ENCODE data around the gene SLC28A2.
"Not testable (repeated sequence)": the region's sequence is repeated elsewhere in the genome, so short reads cannot be mapped to it uniquely, and the experiment has no call there.

Gene SLC28A2

GRCh38 chr15:45262906-45263461, 10.9 kb downstream of the SLC28A2 start:
- no peak for DNase-seq (ENCODE audit: low read depth in 2 of 2, low spot score in 1 of 2)

DNA sequence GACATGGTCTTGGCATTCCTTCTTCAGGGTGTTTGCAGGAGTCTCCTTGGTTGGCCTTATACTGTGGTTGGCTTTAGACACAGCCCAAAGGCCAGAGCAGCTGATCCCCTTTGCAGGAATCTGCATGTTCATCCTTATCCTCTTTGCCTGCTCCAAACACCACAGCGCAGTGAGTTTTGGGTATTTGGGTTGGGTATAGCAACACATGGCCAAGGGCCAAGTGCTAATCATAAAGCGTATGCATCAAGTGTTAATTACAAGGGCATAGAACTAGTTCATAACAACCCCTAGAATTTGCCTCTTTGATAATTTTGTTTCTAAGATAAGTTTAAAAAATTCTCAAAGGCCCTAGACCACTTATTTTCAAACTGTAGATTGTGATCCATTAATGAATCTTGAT, 11.8 kb downstream of the SLC28A2 start:
- no peak for DNase-seq (ENCODE audit: low read depth in 2 of 2, low spot score in 1 of 2)

DNA sequence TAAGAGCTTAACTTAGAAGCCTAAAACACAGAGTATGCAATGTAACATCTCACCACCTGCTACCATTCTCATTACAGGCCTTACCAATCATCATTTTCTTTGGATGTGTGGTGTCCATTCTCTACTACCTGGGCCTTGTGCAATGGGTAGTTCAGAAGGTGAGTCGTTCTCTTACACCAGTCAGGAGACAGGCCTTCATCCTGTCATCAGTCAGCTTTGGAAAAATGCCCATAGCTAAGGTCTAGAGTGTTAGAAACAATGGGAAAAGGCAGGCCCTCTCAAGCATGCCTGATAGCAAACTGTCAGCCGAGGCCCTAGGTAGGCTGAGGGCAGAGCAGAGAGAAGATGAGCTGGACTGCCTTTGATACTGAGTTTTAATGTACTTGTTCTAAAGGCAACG, 13.5 kb downstream of the SLC28A2 start:
- DNase-seq (ENCODE audit: low read depth in 2 of 2, low spot score in 1 of 2): no peak

DNA sequence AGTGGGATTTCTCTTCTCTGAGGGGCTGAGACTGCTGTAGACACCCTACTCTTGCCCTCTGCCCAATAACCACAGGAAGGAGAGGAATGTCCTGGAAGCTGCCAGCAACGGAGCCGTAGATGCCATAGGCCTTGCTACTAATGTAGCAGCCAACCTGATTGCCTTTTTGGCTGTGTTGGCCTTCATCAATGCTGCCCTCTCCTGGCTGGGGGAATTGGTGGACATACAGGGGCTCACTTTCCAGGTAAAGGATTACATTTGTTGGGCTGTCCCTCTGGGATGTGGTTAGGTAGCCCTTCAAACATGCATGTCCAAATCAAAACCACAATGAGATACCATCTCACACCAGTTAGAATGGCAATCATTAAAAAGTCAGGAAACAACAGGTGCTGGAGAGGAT, 16.1 kb downstream of the SLC28A2 start:
- DNase-seq (ENCODE audit: low read depth in 2 of 2, low spot score in 1 of 2): no peak

GRCh38 chr15:45274636-45275380, 22.8 kb downstream of the SLC28A2 start:
- no peak for DNase-seq (ENCODE audit: low read depth in 2 of 2, low spot score in 1 of 2)

DNA sequence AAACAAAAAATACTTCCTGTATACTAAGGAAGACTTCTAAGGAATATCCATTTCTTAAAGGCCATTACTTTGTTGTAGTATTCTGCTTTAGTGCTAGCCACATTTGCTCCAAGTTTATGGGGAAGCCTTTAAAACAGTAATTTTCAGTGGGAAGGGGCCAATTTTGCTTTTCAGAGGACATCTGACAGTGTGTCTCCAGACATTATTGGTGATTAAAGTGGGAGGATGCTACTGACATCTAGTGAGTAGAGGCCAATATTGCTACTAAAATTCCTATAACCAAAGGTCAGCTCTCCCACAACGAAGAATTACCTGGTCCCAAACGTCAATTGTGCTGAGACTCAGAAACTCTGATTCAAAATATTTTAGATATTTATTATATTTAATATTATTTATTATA, 24.8 kb downstream of the SLC28A2 start:
- no peak for DNase-seq (ENCODE audit: low read depth in 2 of 2, low spot score in 1 of 2)

- peak; percentile 91 to 97 for DNase-seq (ENCODE audit: low read depth in 2 of 2, low spot score in 1 of 2)
Measured at GRCh38 chr15:45279024-45279698, 27.1 kb downstream of the SLC28A2 start.

GRCh38 chr15:45285413-45285812, 33.4 kb downstream of the SLC28A2 start:
- no peak for DNase-seq (ENCODE audit: low read depth in 2 of 2, low spot score in 1 of 2)

DNA sequence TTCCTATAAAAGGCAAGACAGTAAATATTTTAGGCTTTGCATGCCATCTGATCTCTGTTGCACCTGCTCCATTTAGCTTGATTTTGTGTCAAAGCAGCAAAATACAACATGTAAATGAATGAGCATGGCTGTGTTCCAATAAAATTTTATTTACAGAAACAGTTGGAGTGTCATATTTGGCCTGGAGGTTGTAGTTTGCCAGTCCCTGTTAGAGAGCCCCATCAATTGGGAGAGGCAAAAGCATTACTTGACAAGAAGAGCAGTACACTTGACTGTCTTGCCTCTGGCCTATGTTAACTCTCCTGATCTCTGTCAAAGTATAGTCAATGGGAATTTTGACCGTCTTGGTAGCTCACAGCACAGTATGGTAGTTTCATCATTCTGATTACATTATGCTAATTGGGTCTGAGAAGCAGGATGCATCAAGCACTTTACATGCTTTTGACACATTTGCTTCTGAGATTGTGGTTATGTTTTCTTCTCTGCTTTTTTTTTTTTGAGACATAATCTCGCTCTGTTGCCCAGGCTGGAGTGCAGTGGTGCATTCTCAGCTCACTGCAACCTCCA, 35.4 kb downstream of the SLC28A2 start:
- no peak for DNase-seq (ENCODE audit: low read depth in 2 of 2, low spot score in 1 of 2)

GRCh38 chr15:45288947-45289346, 36.9 kb downstream of the SLC28A2 start:
- no peak for DNase-seq (ENCODE audit: low read depth in 2 of 2, low spot score in 1 of 2)

DNA sequence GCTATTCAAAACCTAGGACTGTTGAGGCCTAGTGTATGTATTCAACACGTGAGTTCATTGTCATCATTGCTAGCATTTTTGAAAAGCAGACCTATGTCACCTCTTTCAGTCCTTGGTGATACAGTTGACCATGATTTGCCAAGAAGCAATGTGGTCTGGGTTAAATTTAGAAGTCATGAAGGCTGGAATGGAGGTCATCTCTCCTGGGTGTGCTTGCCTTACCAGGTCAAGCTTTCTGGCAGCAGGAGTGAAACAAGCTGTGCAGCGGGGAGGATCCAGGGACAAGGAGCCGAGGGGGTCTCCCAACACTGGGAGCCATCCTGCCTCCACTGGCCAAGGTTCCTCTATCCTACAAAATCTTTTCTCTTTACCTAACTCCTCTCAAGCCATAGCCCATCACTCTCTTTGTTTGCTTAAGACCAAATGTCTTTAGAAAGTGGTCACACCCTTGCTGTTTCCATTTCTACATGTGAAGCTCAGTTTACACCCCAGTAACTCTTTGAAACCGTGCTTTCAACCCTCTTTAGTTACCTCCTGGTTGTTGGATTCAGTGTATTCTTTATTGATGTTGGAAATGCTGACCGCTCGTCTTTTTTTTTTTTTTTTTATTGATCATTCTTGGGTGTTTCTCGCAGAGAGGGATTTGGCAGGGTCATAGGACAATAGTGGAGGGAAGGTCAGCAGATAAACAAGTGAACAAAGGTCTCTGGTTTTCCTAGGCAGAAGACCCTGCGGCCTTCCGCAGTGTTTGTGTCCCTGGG, 40.0 kb downstream of the SLC28A2 start:
- no peak for DNase-seq (ENCODE audit: low read depth in 2 of 2, low spot score in 1 of 2)

DNA sequence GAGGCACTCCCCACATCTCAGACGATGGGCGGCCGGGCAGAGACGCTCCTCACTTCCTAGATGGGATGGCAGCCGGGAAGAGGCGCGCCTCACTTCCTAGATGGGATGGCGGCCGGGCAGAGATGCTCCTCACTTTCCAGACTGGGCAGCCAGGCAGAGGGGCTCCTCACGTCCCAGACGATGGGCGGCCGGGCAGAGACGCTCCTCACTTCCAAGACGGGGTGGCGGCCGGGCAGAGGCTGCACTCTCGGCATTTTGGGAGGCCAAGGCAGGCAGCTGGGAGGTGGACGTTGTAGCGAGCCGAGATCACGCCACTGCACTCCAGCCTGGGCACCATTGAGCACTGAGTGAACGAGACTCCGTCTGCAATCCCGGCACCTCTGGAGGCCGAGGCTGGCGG, 41.3 kb downstream of the SLC28A2 start:
- not testable (repeated sequence) for DNase-seq (ENCODE audit: low read depth in 2 of 2, low spot score in 1 of 2)

- not testable (repeated sequence) for DNase-seq (ENCODE audit: low read depth in 2 of 2, low spot score in 1 of 2)
Measured at GRCh38 chr15:45298964-45299378, 46.9 kb downstream of the SLC28A2 start.

GRCh38 chr15:45304711-45305110, 52.7 kb downstream of the SLC28A2 start:
- no peak for DNase-seq (ENCODE audit: low read depth in 2 of 2, low spot score in 1 of 2)

DNA sequence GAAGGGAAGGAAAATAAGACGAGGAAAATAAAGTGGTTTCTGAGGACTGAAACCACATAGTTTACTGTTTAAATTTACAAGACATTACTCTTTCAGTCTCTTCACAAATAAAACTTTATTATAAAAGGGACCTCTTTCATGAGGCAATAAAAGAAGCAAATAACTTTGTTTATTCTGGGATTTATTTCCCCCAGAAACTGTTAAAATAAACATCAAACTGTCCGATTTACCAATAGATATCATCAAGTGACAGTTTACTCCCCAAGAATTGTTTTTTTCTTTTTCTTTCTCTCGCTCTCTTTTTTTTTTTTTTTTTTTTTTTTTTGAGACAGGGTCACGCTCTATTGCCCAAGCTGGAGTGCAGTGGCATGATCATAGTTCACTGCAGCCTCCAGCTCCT, 54.1 kb downstream of the SLC28A2 start:
- DNase-seq (ENCODE audit: low read depth in 2 of 2, low spot score in 1 of 2): no peak

DNA sequence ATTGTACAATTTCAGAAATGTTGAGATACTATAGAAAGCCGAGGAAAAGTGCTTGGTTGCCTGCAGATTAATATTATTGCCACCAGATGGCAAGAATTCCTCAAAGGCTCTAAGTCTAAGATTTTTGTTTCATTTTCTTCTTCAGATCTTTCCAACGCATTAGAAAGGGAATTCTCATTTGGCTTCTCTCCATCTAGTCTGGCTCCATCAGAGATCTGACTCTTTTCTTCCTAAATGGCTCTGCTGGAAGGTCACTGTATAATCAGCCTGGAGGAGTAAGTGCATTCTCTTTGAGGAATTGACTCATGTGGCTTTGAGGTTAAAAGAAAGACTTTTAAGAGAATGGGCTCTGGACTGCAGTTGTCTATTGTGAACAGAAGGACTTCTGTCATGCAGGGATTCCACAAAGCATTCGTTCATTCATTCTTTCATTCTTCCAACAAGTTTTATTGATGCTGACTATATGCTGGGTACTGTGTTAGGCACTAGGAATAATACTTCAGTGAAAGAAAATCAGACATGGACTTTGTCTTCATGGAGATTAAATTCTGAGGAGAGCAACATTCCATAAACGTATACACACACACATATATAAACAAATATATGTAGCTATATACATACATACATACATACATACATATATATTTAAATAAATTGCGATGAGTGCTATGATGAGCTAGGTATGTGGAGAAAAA, 55.3 kb downstream of the SLC28A2 start:
- no peak for DNase-seq (ENCODE audit: low read depth in 2 of 2, low spot score in 1 of 2)

DNA sequence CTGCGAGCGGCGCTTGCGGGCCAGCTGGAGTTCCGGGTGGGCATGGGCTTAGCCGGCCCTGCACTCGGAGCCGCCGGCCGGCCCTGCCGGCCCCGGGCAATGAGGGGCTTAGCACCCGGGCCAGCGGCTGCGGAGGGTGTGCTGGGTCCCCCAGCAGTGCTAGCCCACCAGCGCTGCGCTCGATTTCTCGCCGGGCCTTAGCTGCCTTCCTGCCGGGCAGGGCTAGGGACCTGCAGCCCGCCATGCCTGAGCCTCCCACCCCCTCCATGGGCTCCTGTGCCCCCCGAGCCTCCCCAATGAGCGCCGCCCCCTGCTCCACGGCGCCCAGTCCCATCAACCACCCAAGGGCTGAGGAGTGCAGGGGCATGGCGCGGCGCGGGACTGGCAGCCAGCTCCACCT, 62.1 kb downstream of the SLC28A2 start:
- DNase-seq (ENCODE audit: low read depth in 2 of 2, low spot score in 1 of 2): not testable (repeated sequence)

- DNase-seq (ENCODE audit: low read depth in 2 of 2, low spot score in 1 of 2): no peak
Measured at GRCh38 chr15:45314960-45315359, 62.9 kb downstream of the SLC28A2 start.

GRCh38 chr15:45319472-45320214, 67.6 kb downstream of the SLC28A2 start:
- no peak for DNase-seq (ENCODE audit: low read depth in 2 of 2, low spot score in 1 of 2)

- no peak for DNase-seq (ENCODE audit: low read depth in 2 of 2, low spot score in 1 of 2)
Measured at GRCh38 chr15:45320581-45321205, 68.7 kb downstream of the SLC28A2 start.
